Measurements from ENCODE around the gene FCHO2. TPM values are rescaled to one million over a fixed set of nuclear protein-coding genes. Genes with fewer than 3 reads are reported as not detected.

The FCHO2 gene
- total and polyA plus RNA-seq, 10 of the 15 experiments (the other 5 are each of a cell fraction or from before 2014, with no cell fraction given) = 0.05 to 1.4 (median 0.18) TPM

- ChIA-PET RAD21 (ENCODE audit: unreplicated experiment) (no interaction called here), CTCF (no interaction called here), POLR2A (interaction anchor here (0.5 kb wide), 1 partner anchor 57 kb away, joined by 7 read pairs; no protein-coding TSS in a partner anchor), SMC1A (ENCODE audit: uncharacterized antibody, unreplicated experiment) (no interaction called here)
- Histone ChIP-seq H2AFZ (ENCODE audit: control insufficient read depth, low read depth, low read length) (no peak overlapping the region), H3K27ac (ENCODE audit: control insufficient read depth, insufficient read depth) (no peak overlapping the region), H3K27me3 (replicated peaks in 1 of 2; ENCODE audit: control insufficient read depth in 2 of 2, insufficient read depth in 2 of 2, low read length in 1 of 2) (no peaks in the 10 kb centered on the region), H4K20me1 (ENCODE audit: control insufficient read depth, insufficient read depth) (no peaks in the 10 kb centered on the region), H3K9me3 (replicated peaks; ENCODE audit: control insufficient read depth, insufficient read depth, low read length) (no peaks in the 10 kb centered on the region), H3K4me1 (ENCODE audit: control insufficient read depth, insufficient read depth, low read length) (no peaks in the 10 kb centered on the region), H3K36me3 (ENCODE audit: control insufficient read depth in 2 of 2, insufficient read depth in 2 of 2, low read length in 1 of 2) (no peaks in the 10 kb centered on the region), H3K79me2 (ENCODE audit: control insufficient read depth, insufficient read depth, low read length) (no peaks in the 10 kb centered on the region), H3K4me3 (no peak overlapping the region), H3K9ac (ENCODE audit: control insufficient read depth, insufficient read depth, low read length) (no peak overlapping the region), H3K4me2 (ENCODE audit: control insufficient read depth, insufficient read depth) (no peak overlapping the region)
- BruUV-seq (replicated peaks) = no TSS peak
- in situ Hi-C loops (cut with MboI) (no loop called here), intact Hi-C loops (cut with micrococcal nuclease; ENCODE audit: unreplicated experiment) (no loop called here)
- TF ChIP-seq MTA2 (IDR thresholded peaks at IDR 0.05; ENCODE audit: low read depth) (no peak), NRF1 (conservative IDR thresholded peaks at IDR 0.05; ENCODE audit: low read depth, low read length) (no peak), USF2 (IDR thresholded peaks at IDR 0.05; ENCODE audit: borderline replicate concordance, low read depth, low read length) (no peak), NR2C1 (IDR thresholded peaks at IDR 0.05) (no peak), ZNF592 (IDR thresholded peaks at IDR 0.05) (no peak), TCF3 (IDR thresholded peaks at IDR 0.05; ENCODE audit: borderline replicate concordance, insufficient read depth, low read depth, low read length) (no peak), LARP7 (IDR thresholded peaks at IDR 0.05) (no peak), RELA (IDR thresholded peaks at IDR 0.05; ENCODE audit: borderline replicate concordance, partially characterized antibody) (no peak), RAD21 (IDR thresholded peaks at IDR 0.05; ENCODE audit: insufficient read depth, low read depth, low read length) (no peak), PML (IDR thresholded peaks at IDR 0.05; ENCODE audit: low read length) (no peak)
- TF ChIP-seq, protein P1, sequence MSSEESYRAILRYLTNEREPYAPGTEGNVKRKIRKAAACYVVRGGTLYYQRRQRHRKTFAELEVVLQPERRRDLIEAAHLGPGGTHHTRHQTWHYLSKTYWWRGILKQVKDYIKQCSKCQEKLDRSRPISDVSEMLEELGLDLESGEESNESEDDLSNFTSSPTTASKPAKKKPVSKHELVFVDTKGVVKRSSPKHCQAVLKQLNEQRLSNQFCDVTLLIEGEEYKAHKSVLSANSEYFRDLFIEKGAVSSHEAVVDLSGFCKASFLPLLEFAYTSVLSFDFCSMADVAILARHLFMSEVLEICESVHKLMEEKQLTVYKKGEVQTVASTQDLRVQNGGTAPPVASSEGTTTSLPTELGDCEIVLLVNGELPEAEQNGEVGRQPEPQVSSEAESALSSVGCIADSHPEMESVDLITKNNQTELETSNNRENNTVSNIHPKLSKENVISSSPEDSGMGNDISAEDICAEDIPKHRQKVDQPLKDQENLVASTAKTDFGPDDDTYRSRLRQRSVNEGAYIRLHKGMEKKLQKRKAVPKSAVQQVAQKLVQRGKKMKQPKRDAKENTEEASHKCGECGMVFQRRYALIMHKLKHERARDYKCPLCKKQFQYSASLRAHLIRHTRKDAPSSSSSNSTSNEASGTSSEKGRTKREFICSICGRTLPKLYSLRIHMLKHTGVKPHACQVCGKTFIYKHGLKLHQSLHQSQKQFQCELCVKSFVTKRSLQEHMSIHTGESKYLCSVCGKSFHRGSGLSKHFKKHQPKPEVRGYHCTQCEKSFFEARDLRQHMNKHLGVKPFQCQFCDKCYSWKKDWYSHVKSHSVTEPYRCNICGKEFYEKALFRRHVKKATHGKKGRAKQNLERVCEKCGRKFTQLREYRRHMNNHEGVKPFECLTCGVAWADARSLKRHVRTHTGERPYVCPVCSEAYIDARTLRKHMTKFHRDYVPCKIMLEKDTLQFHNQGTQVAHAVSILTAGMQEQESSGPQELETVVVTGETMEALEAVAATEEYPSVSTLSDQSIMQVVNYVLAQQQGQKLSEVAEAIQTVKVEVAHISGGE (CRISPR knock-in tag; IDR thresholded peaks at IDR 0.05) = no peak
- ATAC-seq (no peak), FAIRE-seq (no peak), DNase-seq (ENCODE audit: low read depth, low spot score) (no peak)
- 0% methylated on average over 1 of the region's 1 CpG for WGBS (ENCODE audit: insufficient coverage, insufficient replicate concordance, low lambda C conversion rate, missing lambda C conversion rate)
Measured at GRCh38 chr5:73008831-73009230, 53.0 kb downstream of the FCHO2 start.

Data from GM12878 (cell line).